IMR-90 (cell line): ENCODE measurements around the gene SRR. TPM values are rescaled to one million over a fixed set of nuclear protein-coding genes. Genes with fewer than 3 reads are reported as not detected.

Source experiments
- ATAC-seq: fragments of 200-7000 bp; cut with Tn5 transposase; 2 replicates; pipeline ENCODE4 v1.9.1; 2020; ENCODE audit warnings: low read depth, mild to moderate bottlenecking, moderate library complexity
- BruUV-seq: library from RNA; stranded (reverse); fragments of 400-500 nt; replicated peaks from 2 replicates; lab custom pipeline; 2021; lab: Mats Ljungman, UMichigan
- CTCF ChIA-PET: fragments of 300-600 bp; formaldehyde crosslinking; extraction: SDS; loops from one replicate; lab custom pipeline; 2021; ENCODE audit warnings: antibody characterized with exemption; lab: Yijun Ruan, JAX
- POLR2A ChIA-PET: fragments of 300-600 bp; sonication (Branson Sonifier 250); formaldehyde crosslinking; loops from one replicate; lab custom pipeline; 2022; ENCODE audit warnings: antibody characterized with exemption; ENCODE audit not compliant: unreplicated experiment; lab: Charles Lee
- DNase-seq: peaks from one replicate; pipeline ENCODE4 v3.0.0; 2013
- H2AFZ ChIP-seq: replicated peaks from 2 replicates; pipeline ENCODE3; 2013; ENCODE audit warnings: low read length, mild to moderate bottlenecking; ENCODE audit not compliant: poor library complexity
- H2AK5ac ChIP-seq: 2 replicates; pipeline ENCODE4 v1.6.1; 2013; ENCODE audit warnings: low read depth, low read length, inconsistent platforms
- H2AK9ac ChIP-seq: replicated peaks from 2 replicates; pipeline ENCODE3; 2013; ENCODE audit warnings: mild to moderate bottlenecking, low read depth, low read length, moderate library complexity; ENCODE audit not compliant: poor library complexity
- H2BK120ac ChIP-seq: 2 replicates; pipeline ENCODE4 v1.6.1; 2013; ENCODE audit warnings: low read depth, low read length, inconsistent platforms
- H2BK15ac ChIP-seq: 3 replicates; pipeline ENCODE4 v1.6.1; 2013; ENCODE audit warnings: low read depth, low read length, inconsistent platforms
- H2BK20ac ChIP-seq: 2 replicates; pipeline ENCODE4 v1.6.1; 2013; ENCODE audit warnings: low read depth, mild to moderate bottlenecking, inconsistent platforms, low read length, moderate library complexity
- H2BK5ac ChIP-seq: 2 replicates; pipeline ENCODE4 v1.6.1; 2013; ENCODE audit warnings: mild to moderate bottlenecking, low read depth, low read length, inconsistent platforms; ENCODE audit not compliant: poor library complexity, severe bottlenecking
- H3K14ac ChIP-seq: replicated peaks from 2 replicates; pipeline ENCODE4 v1.6.1; 2013; ENCODE audit warnings: low read depth, low read length, inconsistent platforms
- H3K18ac ChIP-seq: 2 replicates; pipeline ENCODE4 v1.6.1; 2013; ENCODE audit warnings: low read depth, low read length, control low read depth
- H3K23ac ChIP-seq: 2 replicates; pipeline ENCODE4 v1.6.1; 2013; ENCODE audit warnings: low read depth, low read length, inconsistent platforms
- H3K27ac ChIP-seq: 2 replicates; pipeline ENCODE4 v1.5.1; 2013; ENCODE audit warnings: mild to moderate bottlenecking, control low read depth, low read length; ENCODE audit not compliant: insufficient read depth
- H3K27me3 ChIP-seq: 2 replicates; pipeline ENCODE4 v1.6.1; 2013; ENCODE audit warnings: low read length; ENCODE audit not compliant: control insufficient read depth, insufficient read depth
- H3K36me3 ChIP-seq: 2 replicates; pipeline ENCODE4 v1.6.1; 2013; ENCODE audit warnings: low read length, mixed read lengths; ENCODE audit not compliant: control insufficient read depth, insufficient read depth
- H3K4ac ChIP-seq: 2 replicates; pipeline ENCODE4 v1.6.1; 2013; ENCODE audit warnings: low read depth, low read length, inconsistent platforms
- H3K4me1 ChIP-seq: 2 replicates; pipeline ENCODE4 v1.6.1; 2013; ENCODE audit warnings: low read length, mixed read lengths; ENCODE audit not compliant: control insufficient read depth, insufficient read depth
- H3K4me2 ChIP-seq: 2 replicates; pipeline ENCODE4 v1.6.1; 2013; ENCODE audit warnings: low read depth, mild to moderate bottlenecking, control low read depth, low read length, moderate library complexity
- H3K4me3 ChIP-seq: 2 replicates; pipeline ENCODE4 v1.5.1; 2013; ENCODE audit warnings: low read depth, mild to moderate bottlenecking, control low read depth, low read length, moderate library complexity; ENCODE audit not compliant: insufficient read depth
- H3K56ac ChIP-seq: 2 replicates; pipeline ENCODE4 v1.6.1; 2013; ENCODE audit warnings: low read length, inconsistent platforms; ENCODE audit not compliant: insufficient read depth; ENCODE audit errors: extremely low read depth
- H3K79me1 ChIP-seq, 2 experiments: 2 replicates each; pipeline ENCODE4 v1.6.1; 2013; ENCODE audit warnings: low read length in 2 of 2, inconsistent platforms in 1 of 2, low read depth in 1 of 2
- H3K9ac ChIP-seq: 2 replicates; pipeline ENCODE4 v1.6.1; 2013; ENCODE audit warnings: low read depth, low read length, control low read depth
- H3K9me1 ChIP-seq: 2 replicates; pipeline ENCODE4 v1.6.1; 2013; ENCODE audit warnings: low read length, inconsistent platforms; ENCODE audit not compliant: insufficient read depth
- H3K9me3 ChIP-seq: 2 replicates; pipeline ENCODE4 v1.6.1; 2013; ENCODE audit warnings: low read length; ENCODE audit not compliant: control insufficient read depth, insufficient read depth
- H4K20me1 ChIP-seq: 2 replicates; pipeline ENCODE4 v1.6.1; 2013; ENCODE audit warnings: low read length, inconsistent platforms; ENCODE audit not compliant: insufficient read depth
- H4K5ac ChIP-seq: 2 replicates; pipeline ENCODE4 v1.6.1; 2013; ENCODE audit warnings: mild to moderate bottlenecking, low read depth, low read length, control low read depth
- H4K8ac ChIP-seq, 2 experiments: 2 replicates each; pipeline ENCODE4 v1.6.1; 2013; ENCODE audit warnings: low read depth in 2 of 2, low read length in 2 of 2, control low read depth in 1 of 2, inconsistent platforms in 1 of 2
- H4K91ac ChIP-seq: 2 replicates; pipeline ENCODE4 v1.6.1; 2013; ENCODE audit warnings: low read depth, low read length, inconsistent platforms; ENCODE audit not compliant: insufficient read depth
- CEBPB ChIP-seq: IDR thresholded peaks from 2 replicates; pipeline ENCODE4 v1.6.1; 2012; ENCODE audit warnings: low read depth, low read length, improper control_type of control experiment
- RAD21 ChIP-seq: IDR thresholded peaks from 2 replicates; pipeline ENCODE4 v1.6.1; 2012; ENCODE audit warnings: low read length, improper control_type of control experiment
- SMC3 ChIP-seq: fragments of 150-350 bp; IDR thresholded peaks from 2 replicates; pipeline ENCODE4 v1.6.1; 2016; ENCODE audit warnings: low read depth, mild to moderate bottlenecking, antibody characterized with exemption, low read length, moderate library complexity
- WGBS, 2 experiments: methylation state at CpG; one replicate each; pipeline versions ENCODE4 v1.1.5 to v1.1.7; 2013; ENCODE audit warnings: missing lambda C conversion rate in 2 of 2; ENCODE audit not compliant: insufficient read length in 1 of 2; ENCODE audit errors: extremely low coverage in 2 of 2; 5-methylcytosine and 5-hydroxymethylcytosine counted together
- dilution Hi-C: fragments of 300-500 bp; cut with HindIII; formaldehyde crosslinking; loops from one replicate; pipeline ENCODE4 v1.14.3; 2018; ENCODE audit warnings: low sequenced_read_pairs; ENCODE audit not compliant: unreplicated experiment
- in situ Hi-C: fragments of 300-500 bp; cut with MboI; formaldehyde crosslinking; loops from 3 replicates; pipeline ENCODE4 v1.14.3; 2019; ENCODE audit warnings: low sequenced_read_pairs, inconsistent platforms, mixed read lengths
- intact Hi-C: fragments of 100-400 bp; cut with micrococcal nuclease; formaldehyde crosslinking; loops from 2 replicates; pipeline ENCODE4 v1.10.0; 2022
- polyA plus RNA-seq, 3 experiments: library from polyadenylated mRNA; depleted of rRNA; stranded (reverse); fragments of >200 nt; gene quantifications; 2 replicates each; pipeline ENCODE4 v1.2.3, GENCODE V29; 2012; ENCODE audit warnings: low replicate concordance in 1 of 3
- total RNA-seq: library from RNA; depleted of rRNA; stranded (reverse); fragments of >200 nt; gene quantifications from 2 replicates; pipeline ENCODE4 v1.2.3, GENCODE V29; 2012
- TF ChIP-seq, protein P1 (sequence below): fragments of 150-350 bp; IDR thresholded peaks from 2 replicates; pipeline ENCODE4 v1.6.1; 2016; ENCODE audit warnings: low read depth, mild to moderate bottlenecking, low read length, moderate library complexity, borderline replicate concordance
- TF ChIP-seq, protein P2 (sequence below): conservative IDR thresholded peaks from 2 replicates; pipeline ENCODE4 v1.5.1; 2012; ENCODE audit warnings: mild to moderate bottlenecking, low read depth, low read length, improper control_type of control experiment

SRR gene
- total and polyA plus RNA-seq, 2 of the 4 experiments (the other 2 are of a cell fraction) = 14.5 to 52.7 TPM

DNA sequence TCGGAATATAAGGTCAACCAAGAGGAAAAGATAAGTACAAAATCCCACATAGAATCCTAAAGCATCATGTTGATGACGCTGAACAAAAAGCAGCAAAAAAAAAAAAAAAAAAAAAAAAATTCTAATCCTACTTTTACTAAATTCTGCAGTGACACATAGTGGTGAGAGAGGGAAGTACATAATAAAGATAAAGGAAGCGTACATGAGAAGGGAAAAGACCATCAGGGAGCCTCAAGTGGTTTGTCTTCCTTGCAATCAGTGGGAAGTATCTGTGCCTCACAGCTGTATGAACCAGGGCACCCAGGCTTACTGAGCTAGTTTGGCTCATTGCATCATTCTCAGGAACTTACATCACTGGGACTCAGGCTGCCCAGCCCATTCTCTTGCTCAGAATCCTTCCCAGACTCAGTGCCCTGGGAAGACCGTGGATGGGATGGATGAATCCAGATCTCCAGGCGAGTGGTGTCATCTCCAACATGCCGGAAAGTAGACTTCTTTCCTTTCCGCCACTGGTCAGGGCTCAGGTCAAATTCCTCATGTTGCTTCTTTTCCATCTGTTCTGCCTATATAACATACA, 21.4 kb upstream of the SRR start:
- TF ChIP-seq CEBPB (peak; percentile 96), RAD21 (peak; percentile 68), SMC3 (peak; percentile 65)
- TF ChIP-seq, protein P1, sequence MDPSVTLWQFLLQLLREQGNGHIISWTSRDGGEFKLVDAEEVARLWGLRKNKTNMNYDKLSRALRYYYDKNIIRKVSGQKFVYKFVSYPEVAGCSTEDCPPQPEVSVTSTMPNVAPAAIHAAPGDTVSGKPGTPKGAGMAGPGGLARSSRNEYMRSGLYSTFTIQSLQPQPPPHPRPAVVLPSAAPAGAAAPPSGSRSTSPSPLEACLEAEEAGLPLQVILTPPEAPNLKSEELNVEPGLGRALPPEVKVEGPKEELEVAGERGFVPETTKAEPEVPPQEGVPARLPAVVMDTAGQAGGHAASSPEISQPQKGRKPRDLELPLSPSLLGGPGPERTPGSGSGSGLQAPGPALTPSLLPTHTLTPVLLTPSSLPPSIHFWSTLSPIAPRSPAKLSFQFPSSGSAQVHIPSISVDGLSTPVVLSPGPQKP = no peak
- TF ChIP-seq, protein P2, sequence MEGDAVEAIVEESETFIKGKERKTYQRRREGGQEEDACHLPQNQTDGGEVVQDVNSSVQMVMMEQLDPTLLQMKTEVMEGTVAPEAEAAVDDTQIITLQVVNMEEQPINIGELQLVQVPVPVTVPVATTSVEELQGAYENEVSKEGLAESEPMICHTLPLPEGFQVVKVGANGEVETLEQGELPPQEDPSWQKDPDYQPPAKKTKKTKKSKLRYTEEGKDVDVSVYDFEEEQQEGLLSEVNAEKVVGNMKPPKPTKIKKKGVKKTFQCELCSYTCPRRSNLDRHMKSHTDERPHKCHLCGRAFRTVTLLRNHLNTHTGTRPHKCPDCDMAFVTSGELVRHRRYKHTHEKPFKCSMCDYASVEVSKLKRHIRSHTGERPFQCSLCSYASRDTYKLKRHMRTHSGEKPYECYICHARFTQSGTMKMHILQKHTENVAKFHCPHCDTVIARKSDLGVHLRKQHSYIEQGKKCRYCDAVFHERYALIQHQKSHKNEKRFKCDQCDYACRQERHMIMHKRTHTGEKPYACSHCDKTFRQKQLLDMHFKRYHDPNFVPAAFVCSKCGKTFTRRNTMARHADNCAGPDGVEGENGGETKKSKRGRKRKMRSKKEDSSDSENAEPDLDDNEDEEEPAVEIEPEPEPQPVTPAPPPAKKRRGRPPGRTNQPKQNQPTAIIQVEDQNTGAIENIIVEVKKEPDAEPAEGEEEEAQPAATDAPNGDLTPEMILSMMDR = peak; percentile 66
- no peak overlapping the region for H2BK120ac ChIP-seq
- H4K20me1 ChIP-seq = no peaks in the 10 kb centered on the region; the same call in 1 of the 2 replicates
- peak overlapping the region; percentile 30 for H2BK5ac ChIP-seq
- H2BK15ac ChIP-seq = no peak overlapping the region
- H3K4ac ChIP-seq = peak overlapping the region; percentile 5
- dilution Hi-C loops = no loop called here
- H4K91ac ChIP-seq = peak overlapping the region; percentile 37; the same call in 1 of the 2 replicates
- H3K18ac ChIP-seq = no peak overlapping the region
- H3K56ac ChIP-seq = no peak overlapping the region
- H4K8ac ChIP-seq = peak overlapping the region in 1 of 2 experiments; percentile 62; a peak in 1 of 4 replicates
- H3K9ac ChIP-seq = no peak overlapping the region
- peaks cover 15 to 21% of the 10 kb centered on the region in 2 experiments for H3K79me1 ChIP-seq
- 0 out of 2 replicates have a peak overlapping the region, but pooled peaks have one; percentile 7 for H3K27ac ChIP-seq
- H2AK9ac ChIP-seq = no peak overlapping the region
- no peak overlapping the region for H3K4me3 ChIP-seq
- H3K27me3 ChIP-seq = no peaks in the 10 kb centered on the region
- no peak overlapping the region for H3K4me2 ChIP-seq
- peak overlapping the region; percentile 74 for H2AFZ ChIP-seq
- no peaks in the 10 kb centered on the region for H3K9me1 ChIP-seq
- peak overlapping the region; percentile 85; the same call in 1 of the 2 replicates for H2AK5ac ChIP-seq
- H3K9me3 ChIP-seq = no peaks in the 10 kb centered on the region
- no peak overlapping the region; the same call in 1 of the 2 replicates for H2BK20ac ChIP-seq
- DNase-seq = peak; percentile 91
- no peak overlapping the region for H4K5ac ChIP-seq
- in situ Hi-C loops = loop anchor here (10.0 kb wide), 1 partner anchor 378 kb away; no protein-coding TSS in a partner anchor
- H3K14ac ChIP-seq = no peak overlapping the region
- peak; percentile 95 for ATAC-seq
- H3K23ac ChIP-seq = no peak overlapping the region
- no CpG with 5 or more reads among the region's 7 CpGs for WGBS, 2 experiments
- POLR2A ChIA-PET = no interaction called here
- no TSS peak for BruUV-seq
- CTCF ChIA-PET = interaction anchor here (0.6 to 1.7 kb wide), 6 partner anchors 12 to 239 kb away, joined by 3 to 6 read pairs (median 4); partner anchors contain the start of gene HIC1
- intact Hi-C loops = loop anchor here (1.0 to 2.0 kb wide), 3 partner anchors 38 to 374 kb away; partner anchors contain the start of gene HIC1
- H3K4me1 ChIP-seq = peaks cover 7% of the 10 kb centered on the region
- peaks cover 30% of the 10 kb centered on the region for H3K36me3 ChIP-seq
